GM12801 (cell line): Measurements from ENCODE around the gene JCHAIN.

ENCODE experiments used
- TF ChIP-seq, protein P1 (sequence below): IDR thresholded peaks from one replicate; pipeline ENCODE4 v1.5.1; 2011; ENCODE audit warnings: control low read depth; ENCODE audit not compliant: insufficient read length; ENCODE audit errors: extremely low read depth

The JCHAIN gene

DNA sequence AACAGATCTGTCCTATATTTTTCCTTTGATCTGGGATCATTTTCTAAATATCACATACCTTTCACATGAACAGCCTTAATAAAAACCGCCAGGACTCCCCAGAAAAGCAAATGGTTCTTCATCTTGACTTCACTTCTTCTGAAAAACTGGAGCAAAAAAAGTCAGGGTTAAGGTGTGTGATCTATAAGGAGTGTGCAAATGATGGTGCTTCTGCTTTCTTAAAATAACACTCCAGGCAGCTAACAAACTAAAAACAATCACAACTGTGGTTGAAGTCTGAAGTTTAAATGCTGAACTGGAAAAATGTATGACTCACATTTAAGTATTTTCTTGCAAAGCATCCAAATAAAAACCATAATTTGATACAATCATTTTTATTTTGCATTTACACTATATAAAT lies at the start of gene JCHAIN:
Gene JCHAIN, minus strand, starts transcription at position 140 of the 400 bp plus-strand sequence. Its CDS starts 18 bp downstream, at position 122.
- TF ChIP-seq, protein P1, sequence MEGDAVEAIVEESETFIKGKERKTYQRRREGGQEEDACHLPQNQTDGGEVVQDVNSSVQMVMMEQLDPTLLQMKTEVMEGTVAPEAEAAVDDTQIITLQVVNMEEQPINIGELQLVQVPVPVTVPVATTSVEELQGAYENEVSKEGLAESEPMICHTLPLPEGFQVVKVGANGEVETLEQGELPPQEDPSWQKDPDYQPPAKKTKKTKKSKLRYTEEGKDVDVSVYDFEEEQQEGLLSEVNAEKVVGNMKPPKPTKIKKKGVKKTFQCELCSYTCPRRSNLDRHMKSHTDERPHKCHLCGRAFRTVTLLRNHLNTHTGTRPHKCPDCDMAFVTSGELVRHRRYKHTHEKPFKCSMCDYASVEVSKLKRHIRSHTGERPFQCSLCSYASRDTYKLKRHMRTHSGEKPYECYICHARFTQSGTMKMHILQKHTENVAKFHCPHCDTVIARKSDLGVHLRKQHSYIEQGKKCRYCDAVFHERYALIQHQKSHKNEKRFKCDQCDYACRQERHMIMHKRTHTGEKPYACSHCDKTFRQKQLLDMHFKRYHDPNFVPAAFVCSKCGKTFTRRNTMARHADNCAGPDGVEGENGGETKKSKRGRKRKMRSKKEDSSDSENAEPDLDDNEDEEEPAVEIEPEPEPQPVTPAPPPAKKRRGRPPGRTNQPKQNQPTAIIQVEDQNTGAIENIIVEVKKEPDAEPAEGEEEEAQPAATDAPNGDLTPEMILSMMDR: no peak

GRCh38 chr4:70715097-70715496 lies 48.8 kb upstream of the JCHAIN start:
- TF ChIP-seq, protein P1: no peak

DNA sequence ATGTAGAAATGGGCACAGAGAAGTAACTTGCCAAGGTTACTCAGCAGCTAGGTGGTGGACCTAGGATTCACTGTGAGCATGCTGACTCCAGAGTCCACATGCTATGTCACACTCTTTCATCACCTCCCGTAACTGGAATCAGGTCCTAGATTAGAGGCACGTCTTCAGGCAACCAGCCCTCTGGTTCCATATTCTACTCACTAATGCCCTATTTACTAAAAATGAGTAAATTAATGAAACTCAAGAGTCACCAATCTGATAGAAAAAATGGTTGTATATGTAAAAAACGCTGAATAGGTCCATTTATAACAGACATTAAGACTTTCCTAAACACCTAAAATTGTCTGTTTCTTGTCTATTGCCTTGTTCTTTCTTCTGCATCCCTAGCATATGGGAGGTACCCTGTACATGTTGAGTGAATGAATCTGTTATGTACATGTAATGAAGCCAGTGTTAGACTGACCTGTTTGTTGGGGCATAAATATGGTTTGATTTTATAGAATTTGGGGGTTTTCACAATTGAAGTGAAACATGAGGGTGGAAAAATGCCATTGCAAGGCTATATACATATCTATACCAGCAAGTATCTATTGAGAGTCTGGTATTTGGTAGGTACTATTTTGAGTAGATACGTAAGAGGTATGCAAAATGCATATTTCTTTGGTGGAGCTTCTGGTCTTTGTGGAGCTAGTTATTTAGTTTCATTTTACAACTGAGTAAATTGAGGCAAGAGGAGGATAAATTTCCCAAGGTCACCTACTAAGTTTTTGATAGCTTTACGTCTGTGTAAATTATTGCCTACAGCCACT lies 48.0 kb upstream of the JCHAIN start:
- TF ChIP-seq, protein P1: no peak

DNA sequence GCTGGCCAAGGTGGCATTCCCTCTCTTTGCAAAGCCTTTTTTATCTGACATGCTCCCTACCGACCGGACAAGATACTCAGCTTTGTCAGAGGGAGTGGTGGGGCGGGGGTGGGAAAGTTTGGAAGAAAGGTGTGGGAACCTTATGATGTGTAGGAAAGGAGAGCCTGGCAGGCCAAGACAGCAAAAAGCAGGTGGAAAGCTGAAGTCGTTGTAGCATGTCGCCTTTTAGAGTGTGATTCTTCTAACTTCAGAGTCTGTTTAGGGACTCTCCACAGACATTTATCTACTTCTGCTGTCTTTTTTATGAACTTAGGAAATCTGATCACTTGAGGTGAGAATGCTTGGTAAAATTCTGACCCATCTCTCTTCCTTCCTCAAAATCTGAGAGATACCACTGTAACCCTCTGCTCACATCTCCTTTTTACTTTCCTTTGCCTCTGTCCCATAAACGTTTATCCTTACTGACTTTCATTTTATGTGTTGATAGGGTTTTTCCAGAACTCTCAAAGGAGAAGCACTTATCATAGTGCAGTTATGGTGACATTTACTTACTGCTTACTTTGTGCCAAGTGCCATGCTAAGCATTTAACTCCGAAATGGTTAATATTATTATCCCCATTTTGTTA lies 47.3 kb upstream of the JCHAIN start:
- TF ChIP-seq, protein P1: no peak

DNA sequence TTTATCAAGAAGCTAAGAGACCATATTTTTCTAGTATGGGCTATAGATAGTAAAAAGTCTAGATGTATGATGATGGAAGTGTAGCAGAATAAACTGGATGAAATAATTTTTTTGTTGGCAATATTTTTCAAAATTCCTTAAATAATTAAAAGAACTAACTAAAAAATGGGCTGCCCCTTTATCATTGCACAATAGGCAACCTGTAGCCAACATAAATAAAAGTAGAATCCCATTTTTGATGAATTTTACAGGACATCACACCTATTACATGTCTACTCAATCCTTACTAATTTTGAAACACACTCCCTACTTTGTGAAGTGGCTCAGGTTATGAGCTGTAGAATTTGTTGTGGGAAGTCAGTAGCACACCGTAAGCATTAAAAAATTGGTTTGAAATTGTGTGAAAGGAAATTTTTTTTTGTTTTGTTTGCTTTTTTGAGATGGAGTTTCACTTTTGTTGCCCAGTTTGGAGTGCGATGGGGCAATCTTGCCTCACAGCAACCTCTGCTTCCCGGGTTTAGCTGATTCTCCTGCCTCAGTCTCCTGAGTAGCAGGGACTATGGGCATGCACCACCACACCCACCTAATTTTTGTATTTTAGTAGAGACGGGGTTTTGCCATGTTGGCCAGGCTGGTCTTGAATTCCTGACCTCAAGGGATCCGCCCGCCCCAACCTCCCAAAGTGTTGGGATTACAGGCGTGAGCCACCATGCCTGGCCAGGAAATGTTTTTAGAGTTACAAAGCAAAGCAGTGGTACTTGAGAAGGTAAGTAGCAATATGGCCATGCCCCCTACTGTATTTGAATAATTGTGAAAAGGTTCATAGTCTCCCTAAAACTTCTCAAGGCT lies 46.5 kb upstream of the JCHAIN start:
- TF ChIP-seq, protein P1: no peak

GRCh38 chr4:70712150-70712549 lies 45.8 kb upstream of the JCHAIN start:
- TF ChIP-seq, protein P1: no peak

DNA sequence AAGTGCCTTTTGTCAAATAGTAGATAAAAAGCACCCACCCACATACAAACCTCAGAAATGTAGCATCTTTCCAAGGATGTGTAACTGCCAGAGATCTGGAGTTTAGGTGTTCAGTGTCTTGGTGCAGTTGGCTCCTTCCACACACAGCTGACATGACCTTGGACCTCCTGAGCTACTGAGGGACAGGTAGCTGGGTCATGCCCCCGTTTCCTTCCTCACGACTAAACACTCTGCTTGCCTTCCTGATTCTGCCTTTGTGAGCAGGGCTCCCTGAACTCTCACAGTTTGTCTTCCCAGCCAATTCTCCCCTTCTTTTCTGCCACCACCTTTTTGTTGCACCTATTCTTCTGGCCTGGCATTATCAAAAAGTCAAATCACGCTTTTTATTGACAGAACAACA lies 45.3 kb upstream of the JCHAIN start:
- TF ChIP-seq, protein P1: no peak
